Activated naive CD8-positive, alpha-beta T cell treated with anti-CD3 and anti-CD28 coated beads, Interleukin-2, amount 50 U/mL, for 16 hours (primary cell): ENCODE measurements around the gene SRPK2.
"Not testable (repeated sequence)": the region's sequence is repeated elsewhere in the genome, so short reads cannot be mapped to it uniquely, and the experiment has no call there.

Experiments used
- DNase-seq: peaks from one replicate; pipeline ENCODE4 v3.0.0-alpha.2; 2020; ENCODE audit warnings: low read depth, low spot score

The SRPK2 gene

DNA sequence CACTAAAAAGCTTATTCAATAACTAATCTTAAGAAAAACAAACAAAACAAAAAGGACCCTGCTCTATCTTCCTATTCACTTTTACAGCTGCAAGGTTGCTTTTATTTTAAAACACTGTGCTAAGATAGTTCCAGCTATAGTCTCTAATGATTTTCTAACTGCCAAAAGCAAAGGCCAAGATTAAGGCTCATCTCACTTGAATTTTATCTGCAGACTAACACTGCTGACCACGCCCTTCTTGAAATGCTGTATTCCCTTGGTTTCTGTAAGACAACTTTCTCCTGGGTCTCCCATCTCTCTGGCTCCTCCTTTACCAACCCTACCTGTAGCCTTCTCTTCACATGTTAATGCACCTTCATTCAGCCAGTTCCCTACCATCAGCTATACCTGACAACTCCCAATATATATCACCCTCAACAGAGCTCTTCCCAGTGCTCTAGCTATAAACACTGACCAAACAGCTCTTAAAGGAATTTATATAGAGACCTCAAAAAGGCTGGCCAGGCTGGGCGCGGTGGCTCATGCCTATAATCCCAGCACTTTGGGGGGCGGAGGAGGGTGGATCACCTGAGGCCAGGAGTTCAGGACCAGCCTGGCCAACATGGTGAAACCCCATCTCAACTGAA lies 11.7 kb downstream of the SRPK2 start:
- DNase-seq: no peak

- no peak for DNase-seq
Measured at GRCh38 chr7:105369944-105370343, 18.8 kb downstream of the SRPK2 start.

DNA sequence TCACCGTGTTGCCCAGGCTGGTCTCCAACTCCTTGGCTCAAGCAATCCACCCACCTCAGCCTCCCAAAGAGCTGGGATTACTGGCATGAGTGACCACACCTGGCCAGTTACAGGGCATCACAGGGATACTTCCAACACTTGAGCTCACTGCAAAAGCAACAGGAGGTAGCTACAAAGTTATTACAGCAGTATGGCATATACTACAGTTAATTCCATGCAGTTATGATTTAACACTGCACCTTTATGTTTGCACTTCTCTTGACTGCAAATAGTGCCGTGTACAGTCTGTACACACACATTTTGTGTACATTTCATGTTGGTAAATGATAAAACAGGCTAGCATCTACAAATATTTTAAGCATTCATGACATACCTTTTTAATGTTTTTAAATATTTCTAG lies 21.3 kb downstream of the SRPK2 start:
- no peak for DNase-seq

DNA sequence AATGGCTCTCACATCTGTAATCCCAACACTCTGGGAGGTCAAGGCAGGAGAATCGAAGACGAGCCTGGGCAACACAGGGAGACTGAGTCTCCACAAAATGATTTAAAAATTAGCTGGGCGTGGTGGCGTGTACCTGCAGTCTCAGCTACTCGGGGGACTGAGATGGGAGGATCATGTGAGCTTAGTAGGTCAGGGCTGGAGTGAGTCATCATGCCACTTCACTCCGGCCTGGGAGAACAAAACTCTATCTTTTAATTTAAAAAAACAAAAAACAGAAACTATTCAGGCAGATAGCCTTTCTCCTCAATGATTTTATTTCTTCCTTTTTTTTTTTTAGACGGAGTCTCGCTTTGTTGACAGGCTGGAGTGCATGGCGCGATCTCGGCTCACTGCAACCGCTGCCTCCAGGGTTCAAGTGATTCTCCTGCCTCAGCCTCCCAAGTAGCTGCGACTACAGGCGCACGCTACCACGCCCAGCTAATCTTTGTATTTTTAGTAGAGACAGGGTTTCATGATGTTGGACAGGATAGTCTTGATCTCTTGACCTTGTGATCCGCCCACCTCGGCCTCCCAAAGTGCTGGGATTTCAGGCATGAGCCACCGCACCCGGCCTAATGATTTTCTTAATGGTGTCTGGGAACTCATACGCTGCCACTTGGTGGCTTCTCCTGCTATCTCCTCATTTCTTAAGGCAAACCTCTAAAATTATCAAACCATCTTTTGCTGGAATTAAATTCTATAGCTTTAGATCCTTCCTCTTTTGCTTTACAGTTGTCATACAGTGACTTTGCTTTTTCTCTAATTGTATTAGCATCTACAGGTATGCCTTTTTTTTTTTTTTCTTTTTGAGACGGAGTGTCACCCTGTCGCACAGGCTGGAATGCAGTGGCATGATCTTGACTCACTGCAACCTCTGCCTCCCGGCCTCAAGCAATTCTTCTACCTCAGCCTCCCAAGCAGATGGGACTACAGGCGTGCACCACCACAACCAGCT lies 22.9 kb downstream of the SRPK2 start:
- DNase-seq: no peak

DNA sequence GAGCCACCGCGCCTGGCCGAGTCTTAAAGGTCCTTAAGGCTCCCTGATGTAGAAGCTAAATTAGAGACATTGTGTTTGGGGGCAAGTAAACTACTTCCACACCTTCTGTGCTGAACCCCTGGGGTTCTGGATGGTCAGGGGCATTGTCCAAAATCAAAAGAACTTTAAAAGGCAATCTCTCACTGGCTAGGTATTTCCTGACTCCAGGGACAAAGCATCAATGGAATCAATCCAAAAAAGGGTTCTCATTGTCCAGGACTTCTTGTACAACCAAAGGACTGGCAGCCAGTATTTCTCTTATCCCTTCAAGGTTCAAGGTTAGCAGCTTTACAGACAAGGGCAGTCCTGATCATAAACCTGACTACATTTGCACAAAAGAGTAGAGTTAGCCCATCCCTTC lies 24.0 kb downstream of the SRPK2 start:
- no peak for DNase-seq

DNA sequence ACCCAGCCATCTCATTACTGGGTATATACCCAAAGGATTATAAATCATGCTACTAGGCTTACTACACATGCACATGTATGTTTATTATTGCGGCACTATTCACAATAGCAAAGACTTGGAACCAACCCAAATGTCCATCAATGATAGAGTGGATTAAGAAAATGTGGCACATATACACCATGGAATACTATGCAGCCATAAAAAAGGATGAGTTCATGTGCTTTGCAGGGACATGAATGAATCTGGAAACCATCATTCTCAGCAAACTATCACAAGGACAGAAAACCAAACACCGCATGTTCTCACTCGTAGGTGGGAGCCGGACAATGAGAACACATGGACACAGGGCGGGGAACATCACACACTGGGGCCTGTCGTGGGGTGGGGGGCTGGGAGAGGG lies 25.1 kb downstream of the SRPK2 start:
- not testable (repeated sequence) for DNase-seq

DNA sequence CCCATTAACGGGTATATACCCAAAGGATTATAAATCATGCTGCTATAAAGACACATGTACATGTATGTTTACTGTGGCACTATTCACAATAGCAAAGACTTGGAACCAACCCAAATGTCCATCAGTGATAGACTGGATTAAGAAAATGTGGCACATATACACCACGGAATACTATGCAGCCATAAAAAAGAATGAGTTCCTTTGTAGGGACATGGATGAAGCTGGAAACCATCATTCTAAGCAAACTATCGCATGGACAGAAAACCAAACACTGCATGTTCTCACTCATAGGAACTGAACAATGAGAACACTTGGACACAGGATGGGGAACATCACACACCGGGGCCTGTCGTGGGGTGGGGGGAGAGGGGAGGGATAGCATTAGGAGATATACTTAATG lies 26.0 kb downstream of the SRPK2 start:
- not testable (repeated sequence) for DNase-seq

DNA sequence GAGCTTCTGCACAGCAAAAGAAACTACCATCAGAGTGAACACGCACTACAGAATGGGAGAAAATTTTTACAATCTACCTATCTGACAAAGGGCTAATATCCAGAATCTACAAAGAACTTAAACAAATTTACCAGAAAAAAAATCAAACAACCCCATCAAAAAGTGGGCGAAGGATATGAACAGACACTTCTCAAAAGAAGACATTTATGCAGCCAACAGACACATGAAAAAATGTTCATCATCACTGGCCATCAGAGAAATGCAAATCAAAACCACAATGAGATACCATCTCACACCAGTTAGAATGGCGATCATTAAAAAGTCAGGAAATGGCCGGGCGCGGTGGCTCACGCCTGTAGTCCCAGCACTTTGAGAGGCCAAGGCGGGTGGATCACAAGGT lies 26.7 kb downstream of the SRPK2 start:
- not testable (repeated sequence) for DNase-seq

DNA sequence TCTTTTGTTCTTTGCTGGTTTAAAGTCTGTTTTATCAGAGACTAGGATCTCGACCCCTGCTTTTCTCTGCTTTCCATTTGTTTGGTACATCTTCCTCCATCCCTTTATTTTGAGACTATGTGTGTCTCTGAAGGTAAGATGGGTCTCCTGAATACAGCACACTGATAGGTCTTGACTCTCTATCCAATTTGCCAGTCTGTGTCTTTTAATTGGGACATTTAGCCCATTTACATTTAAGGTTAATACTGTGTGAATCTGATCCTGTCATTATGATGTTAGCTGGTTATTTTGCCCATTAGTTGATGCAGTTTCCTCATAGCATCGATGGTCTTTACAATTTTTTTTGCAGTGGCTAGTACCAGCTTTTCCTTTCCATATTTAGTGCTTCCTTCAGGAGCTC lies 28.6 kb downstream of the SRPK2 start:
- DNase-seq: not testable (repeated sequence)

- no peak for DNase-seq
Measured at GRCh38 chr7:105355701-105356100, 33.0 kb downstream of the SRPK2 start.

- no peak for DNase-seq
Measured at GRCh38 chr7:105354383-105354782, 34.3 kb downstream of the SRPK2 start.

GRCh38 chr7:105353752-105354328 lies 34.9 kb downstream of the SRPK2 start:
- DNase-seq: no peak

- no peak for DNase-seq
Measured at GRCh38 chr7:105352901-105353668, 35.6 kb downstream of the SRPK2 start.

- no peak for DNase-seq
Measured at GRCh38 chr7:105352018-105352612, 36.6 kb downstream of the SRPK2 start.

- DNase-seq: no peak
Measured at GRCh38 chr7:105350906-105351305, 37.8 kb downstream of the SRPK2 start.

DNA sequence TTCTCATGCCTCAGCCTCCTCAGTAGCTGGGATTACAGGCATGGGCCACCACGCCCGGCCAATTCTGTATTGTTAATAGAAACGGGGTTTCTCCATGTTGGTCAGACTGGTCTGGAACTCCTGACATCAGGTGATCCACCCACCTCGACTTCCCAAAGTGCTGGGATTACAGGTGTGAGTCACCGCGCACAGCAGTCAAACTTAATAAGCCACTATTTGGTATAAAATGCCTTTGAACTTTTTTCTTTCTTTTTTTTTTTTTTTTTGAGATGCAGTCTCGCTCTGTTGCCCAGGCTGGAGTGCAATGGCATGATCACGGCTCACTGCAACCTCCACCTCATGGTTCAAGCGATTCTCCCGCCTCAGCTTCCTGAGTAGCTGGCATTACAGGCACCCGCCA lies 40.5 kb downstream of the SRPK2 start:
- not testable (repeated sequence) for DNase-seq

- DNase-seq: no peak
Measured at GRCh38 chr7:105346593-105347322, 42.0 kb downstream of the SRPK2 start.

DNA sequence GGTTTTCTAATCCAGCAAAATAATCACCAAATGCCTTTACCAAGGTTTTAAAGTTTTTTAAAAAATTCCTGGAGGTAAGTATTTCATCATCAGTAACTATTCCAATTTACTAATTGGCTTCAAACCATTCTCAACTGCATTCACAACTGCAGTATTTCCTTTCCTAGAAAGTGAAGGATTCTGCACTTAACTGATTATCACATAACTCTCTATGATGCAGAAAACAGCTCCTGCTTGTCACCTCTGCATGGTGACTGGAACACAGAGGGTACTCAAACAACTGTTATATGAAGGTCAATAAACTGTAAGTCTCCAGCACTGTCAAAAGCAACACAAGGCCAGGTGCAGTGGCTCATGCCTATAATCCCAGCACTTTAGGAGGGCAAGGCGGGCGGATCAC lies 42.6 kb downstream of the SRPK2 start:
- DNase-seq: no peak

GRCh38 chr7:105345725-105346124 lies 43.0 kb downstream of the SRPK2 start:
- DNase-seq: no peak

DNA sequence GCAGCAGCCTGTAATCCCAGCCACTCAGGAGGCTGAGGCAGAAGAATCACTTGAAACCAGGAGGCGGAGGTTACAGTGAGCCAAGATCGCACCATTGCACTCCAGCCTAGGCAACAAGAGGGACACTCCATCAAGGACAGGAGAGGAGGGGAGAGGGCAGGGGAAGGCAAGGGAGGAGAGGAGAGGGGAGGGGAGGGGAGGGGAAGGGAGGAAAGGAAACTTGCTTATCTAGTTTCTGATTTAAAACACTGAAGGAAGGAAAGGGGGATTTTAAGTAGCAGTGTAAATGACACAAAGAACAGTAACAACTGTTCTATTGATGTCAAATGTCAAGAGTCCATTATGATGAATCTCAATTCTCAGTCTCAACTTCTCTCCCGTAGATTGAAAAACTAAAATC lies 43.7 kb downstream of the SRPK2 start:
- DNase-seq: no peak
